ENCODE data around the gene C1QB.
A peak's percentile ranks its signal among the peaks of the same experiment; 100 is the strongest.

C1QB gene

DNA sequence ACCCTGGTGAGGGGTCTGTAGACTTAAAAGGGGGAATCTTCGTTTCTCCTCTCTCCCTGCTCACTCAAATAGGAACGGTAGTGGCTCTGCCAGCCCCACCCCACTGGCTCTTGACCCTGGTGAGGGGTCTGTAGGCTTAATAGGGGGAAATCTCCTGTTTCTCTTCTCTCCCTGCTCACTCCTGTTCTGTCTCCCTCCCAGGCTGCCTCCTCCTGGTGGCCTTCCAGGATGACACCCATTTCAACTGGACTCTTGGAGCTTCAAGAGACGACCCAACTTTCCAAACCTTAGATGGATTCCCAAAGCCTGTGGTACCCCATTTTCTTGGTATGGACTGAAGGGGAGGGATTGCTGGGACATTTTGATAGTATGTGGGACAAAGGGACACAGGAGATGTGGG is 56.2 kb downstream of the C1QB start:
- no peak overlapping the region for H2AFZ ChIP-seq (ENCODE audit: low read depth, low read length)
- peaks cover 12% of the 10 kb centered on the region for H4K20me1 ChIP-seq (ENCODE audit: insufficient read depth, low read length)
- H3K4me2 ChIP-seq (ENCODE audit: low read length) = peak overlapping the region; percentile 44; the same call in 1 of the 2 replicates
- H3K9me3 ChIP-seq (ENCODE audit: insufficient read depth, low read length) = no peaks in the 10 kb centered on the region
- H3K79me2 ChIP-seq (ENCODE audit: low read length) = peaks cover 10% of the 10 kb centered on the region
- H3K36me3 ChIP-seq (replicated peaks; ENCODE audit: low read depth, low read length) = no peaks in the 10 kb centered on the region
- no peak overlapping the region for H3K9ac ChIP-seq (ENCODE audit: low read length)
- peaks cover 23% of the 10 kb centered on the region for H3K27me3 ChIP-seq (ENCODE audit: low read depth, low read length)
- H3K4me3 ChIP-seq (ENCODE audit: low read length) = no peak overlapping the region
- no peak overlapping the region for H3K27ac ChIP-seq (ENCODE audit: low read length)
- TF ChIP-seq EZH2phosphoT487 (IDR thresholded peaks at IDR 0.05; ENCODE audit: low read depth) = no peak
- TF ChIP-seq, protein P1, sequence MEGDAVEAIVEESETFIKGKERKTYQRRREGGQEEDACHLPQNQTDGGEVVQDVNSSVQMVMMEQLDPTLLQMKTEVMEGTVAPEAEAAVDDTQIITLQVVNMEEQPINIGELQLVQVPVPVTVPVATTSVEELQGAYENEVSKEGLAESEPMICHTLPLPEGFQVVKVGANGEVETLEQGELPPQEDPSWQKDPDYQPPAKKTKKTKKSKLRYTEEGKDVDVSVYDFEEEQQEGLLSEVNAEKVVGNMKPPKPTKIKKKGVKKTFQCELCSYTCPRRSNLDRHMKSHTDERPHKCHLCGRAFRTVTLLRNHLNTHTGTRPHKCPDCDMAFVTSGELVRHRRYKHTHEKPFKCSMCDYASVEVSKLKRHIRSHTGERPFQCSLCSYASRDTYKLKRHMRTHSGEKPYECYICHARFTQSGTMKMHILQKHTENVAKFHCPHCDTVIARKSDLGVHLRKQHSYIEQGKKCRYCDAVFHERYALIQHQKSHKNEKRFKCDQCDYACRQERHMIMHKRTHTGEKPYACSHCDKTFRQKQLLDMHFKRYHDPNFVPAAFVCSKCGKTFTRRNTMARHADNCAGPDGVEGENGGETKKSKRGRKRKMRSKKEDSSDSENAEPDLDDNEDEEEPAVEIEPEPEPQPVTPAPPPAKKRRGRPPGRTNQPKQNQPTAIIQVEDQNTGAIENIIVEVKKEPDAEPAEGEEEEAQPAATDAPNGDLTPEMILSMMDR (IDR thresholded peaks at IDR 0.05; ENCODE audit: low read depth, low read length) = no peak
- peaks cover 49% of the 10 kb centered on the region for H3K4me1 ChIP-seq (ENCODE audit: low read length)

DNA sequence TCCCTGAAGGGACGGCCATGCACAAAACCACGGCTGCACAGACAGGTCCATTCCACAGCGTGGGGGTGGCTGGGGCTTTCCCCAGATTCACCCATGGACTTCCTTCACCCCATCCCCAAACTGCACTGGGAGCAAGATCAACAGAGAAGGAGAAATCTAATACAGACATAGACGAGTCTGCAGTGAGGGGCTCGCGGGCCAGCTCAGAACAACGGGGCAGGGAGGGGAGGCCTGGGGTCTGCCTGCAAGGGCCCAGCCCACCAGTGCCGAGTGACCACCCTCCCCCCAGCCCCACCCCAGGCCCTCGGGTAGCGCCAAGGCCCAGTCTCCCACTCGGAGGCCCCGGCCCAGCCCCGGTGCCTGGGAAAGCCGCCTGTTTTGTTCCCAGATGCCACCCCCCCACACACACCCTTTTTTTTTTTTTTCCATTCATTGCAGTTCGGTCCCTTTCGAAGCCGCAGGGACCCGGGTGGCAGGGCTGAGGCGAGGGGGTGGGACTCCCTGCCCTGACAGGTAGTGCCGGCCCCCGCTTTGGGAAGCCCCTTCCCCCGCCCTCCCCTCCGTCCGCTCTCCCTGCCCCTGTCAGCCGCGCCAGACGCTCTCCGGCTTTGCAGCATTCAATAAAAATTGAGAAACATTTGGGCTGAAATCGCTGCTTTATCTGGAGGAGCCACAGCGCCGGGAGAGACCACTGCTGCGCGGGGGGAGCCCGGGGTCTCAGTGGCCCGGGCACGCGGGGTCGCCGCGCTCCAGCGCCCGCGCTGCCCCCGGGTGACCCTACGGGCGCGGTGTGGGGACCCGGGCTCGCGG is 57.1 kb downstream of the C1QB start:
- Histone ChIP-seq H3K79me2 (ENCODE audit: low read length) (peaks cover 10% of the 10 kb centered on the region), H3K27me3 (ENCODE audit: low read depth, low read length) (peaks cover 27% of the 10 kb centered on the region), H3K4me2 (ENCODE audit: low read length) (peak overlapping the region; percentile 75), H2AFZ (ENCODE audit: low read depth, low read length) (no peak overlapping the region), H3K9ac (ENCODE audit: low read length) (0 out of 2 replicates have a peak overlapping the region, but pooled peaks have one; percentile 30), H3K9me3 (ENCODE audit: insufficient read depth, low read length) (no peaks in the 10 kb centered on the region), H3K4me3 (ENCODE audit: low read length) (peak overlapping the region; percentile 75), H3K36me3 (replicated peaks; ENCODE audit: low read depth, low read length) (no peaks in the 10 kb centered on the region), H3K4me1 (ENCODE audit: low read length) (peaks cover 54% of the 10 kb centered on the region), H3K27ac (ENCODE audit: low read length) (no peak overlapping the region), H4K20me1 (ENCODE audit: insufficient read depth, low read length) (peaks cover 21% of the 10 kb centered on the region)
- TF ChIP-seq EZH2phosphoT487 (IDR thresholded peaks at IDR 0.05; ENCODE audit: low read depth) = no peak
- TF ChIP-seq, protein P1 (IDR thresholded peaks at IDR 0.05; ENCODE audit: low read depth, low read length) = no peak

DNA sequence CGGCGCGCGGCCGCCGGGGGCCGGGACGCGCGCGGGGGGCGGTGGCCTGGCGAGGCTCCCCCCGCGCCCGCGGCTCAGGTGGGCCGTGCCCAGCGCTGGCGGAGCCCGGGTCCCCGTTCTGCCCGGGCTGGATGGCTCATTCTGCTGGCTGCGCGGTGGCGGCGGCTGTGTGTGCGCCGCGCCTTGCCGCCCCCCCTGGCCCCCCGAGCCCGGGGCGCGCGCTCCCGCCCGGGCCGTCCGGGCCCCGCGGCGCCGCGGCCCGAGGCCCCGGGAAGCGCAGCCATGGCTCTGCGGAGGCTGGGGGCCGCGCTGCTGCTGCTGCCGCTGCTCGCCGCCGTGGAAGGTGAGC is 57.6 kb downstream of the C1QB start, which contains the start of gene EPHB2:
Gene EPHB2 (plus strand): TSS at position 139 of the 349 bp plus-strand sequence. CDS start 144 bp downstream, at position 283.
- Histone ChIP-seq H3K9me3 (ENCODE audit: insufficient read depth, low read length) (no peaks in the 10 kb centered on the region), H3K27ac (ENCODE audit: low read length) (peak within 1 kb of the TSS; percentile 59), H2AFZ (ENCODE audit: low read depth, low read length) (no peak within 1 kb of the TSS), H3K27me3 (ENCODE audit: low read depth, low read length) (peaks cover 24% of the 10 kb centered on the region), H3K4me1 (ENCODE audit: low read length) (peaks cover 56% of the 10 kb centered on the region), H3K79me2 (ENCODE audit: low read length) (peaks cover 10% of the 10 kb centered on the region), H3K36me3 (replicated peaks; ENCODE audit: low read depth, low read length) (no peaks in the 10 kb centered on the region), H4K20me1 (ENCODE audit: insufficient read depth, low read length) (peaks cover 26% of the 10 kb centered on the region), H3K4me2 (ENCODE audit: low read length) (peak within 1 kb of the TSS; percentile 93), H3K9ac (ENCODE audit: low read length) (peak within 1 kb of the TSS; percentile 55), H3K4me3 (ENCODE audit: low read length) (peak within 1 kb of the TSS; percentile 79)
- TF ChIP-seq, protein P1 (IDR thresholded peaks at IDR 0.05; ENCODE audit: low read depth, low read length) = no peak
- TF ChIP-seq EZH2phosphoT487 (IDR thresholded peaks at IDR 0.05; ENCODE audit: low read depth) = no peak

DNA sequence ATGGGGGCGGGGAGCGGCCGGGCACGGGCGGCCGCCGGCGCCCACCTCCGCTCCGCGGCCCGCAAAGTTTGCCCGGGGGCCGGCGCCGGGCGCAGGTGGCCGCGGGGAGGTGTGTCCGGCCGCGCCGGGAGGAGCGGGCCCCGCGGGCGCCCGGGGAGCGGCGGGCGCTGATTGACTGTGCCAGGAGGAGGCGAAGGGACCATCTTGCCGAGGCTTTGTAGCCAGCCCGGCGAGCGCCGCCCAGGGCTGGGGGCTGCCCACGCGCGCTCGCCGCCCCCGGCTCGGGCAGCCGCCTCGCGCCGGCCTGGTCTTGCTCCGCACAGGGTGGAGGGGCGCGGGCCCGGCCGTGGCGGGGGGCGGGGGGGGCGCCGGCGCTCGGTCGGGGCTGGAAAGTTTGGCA is 58.0 kb downstream of the C1QB start:
- Histone ChIP-seq H3K79me2 (ENCODE audit: low read length) (peaks cover 10% of the 10 kb centered on the region), H3K27ac (ENCODE audit: low read length) (no peak overlapping the region), H4K20me1 (ENCODE audit: insufficient read depth, low read length) (peaks cover 30% of the 10 kb centered on the region), H3K36me3 (replicated peaks; ENCODE audit: low read depth, low read length) (no peaks in the 10 kb centered on the region), H3K9ac (ENCODE audit: low read length) (peak overlapping the region; percentile 55), H3K4me1 (ENCODE audit: low read length) (peaks cover 56% of the 10 kb centered on the region), H3K4me2 (ENCODE audit: low read length) (peak overlapping the region; percentile 93), H3K9me3 (ENCODE audit: insufficient read depth, low read length) (no peaks in the 10 kb centered on the region), H3K27me3 (ENCODE audit: low read depth, low read length) (peaks cover 24% of the 10 kb centered on the region), H2AFZ (ENCODE audit: low read depth, low read length) (no peak overlapping the region), H3K4me3 (ENCODE audit: low read length) (peak overlapping the region; percentile 79)
- TF ChIP-seq EZH2phosphoT487 (IDR thresholded peaks at IDR 0.05; ENCODE audit: low read depth) = no peak
- TF ChIP-seq, protein P1 (IDR thresholded peaks at IDR 0.05; ENCODE audit: low read depth, low read length) = no peak
